Spinal cord (tissue), 10 donors: ENCODE measurements around the gene LCE3A. TPM values are rescaled to one million over a fixed set of nuclear protein-coding genes. Genes with fewer than 3 reads are reported as not detected.
"Not testable (repeated sequence)": the region's sequence is repeated elsewhere in the genome, so short reads cannot be mapped to it uniquely, and the experiment has no call there.

ENCODE experiments used
- DNase-seq, 6 donors: peaks; one replicate each; pipeline versions ENCODE4 v3.0.0 to v3.0.0-alpha.2; 2013 to 2015; ENCODE audit warnings: low spot score in 6 of 6, low read depth in 4 of 6
- H3K27ac ChIP-seq: one replicate; pipeline ENCODE4 v1.5.1; 2013; ENCODE audit warnings: low read depth, low read length, control low read depth
- H3K27me3 ChIP-seq: one replicate; pipeline ENCODE4 v1.6.1; 2013; ENCODE audit warnings: low read length; ENCODE audit not compliant: control insufficient read depth, insufficient read depth
- H3K36me3 ChIP-seq: one replicate; pipeline ENCODE4 v1.6.1; 2013; ENCODE audit warnings: low read length; ENCODE audit not compliant: control insufficient read depth, insufficient read depth
- H3K4me1 ChIP-seq: one replicate; pipeline ENCODE4 v1.6.1; 2013; ENCODE audit warnings: low read length; ENCODE audit not compliant: control insufficient read depth, insufficient read depth
- H3K4me3 ChIP-seq: one replicate; pipeline ENCODE4 v1.5.1; 2013; ENCODE audit warnings: low read depth, low read length, control low read depth
- H3K9me3 ChIP-seq: one replicate; pipeline ENCODE4 v1.6.1; 2013; ENCODE audit warnings: low read length; ENCODE audit not compliant: control insufficient read depth, insufficient read depth
- WGBS: methylation state at CpG from one replicate; pipeline ENCODE4 v1.1.5; 2013; ENCODE audit warnings: missing lambda C conversion rate; ENCODE audit not compliant: insufficient coverage; 5-methylcytosine and 5-hydroxymethylcytosine counted together
- polyA plus RNA-seq, 2 donors: library from polyadenylated mRNA; unstranded; fragments of 120-200 nt; gene quantifications; one replicate each; pipeline ENCODE4 v1.2.1, GENCODE V29; 2013; ENCODE audit not compliant: insufficient read length in 2 of 2
- small RNA-seq: library from RNA; depleted of rRNA; stranded (forward); fragments of <200 nt; gene quantifications from one replicate; pipeline ENCODE3, GENCODE V24; 2014; ENCODE audit warnings: low replicate concordance
- total RNA-seq, 2 donors: library from RNA; depleted of rRNA in 1 of 2; stranded (reverse); fragments of 120-200 nt in 1 of 2; fragments of >200 nt in 1 of 2; gene quantifications; one replicate each; pipeline versions ENCODE4 v1.2.3 to v1.2.4, GENCODE V29; 2013 to 2014
- donor health status: healthy.

Gene LCE3A
- total and polyA plus RNA-seq, 4 donors = not detected

GRCh38 chr1:152582647-152583046 lies 40.3 kb downstream of the LCE3A start:
- no peak overlapping the region for H3K4me3 ChIP-seq
- no peak for DNase-seq
- WGBS = no CpG with 5 or more reads among the region's 1 CpG
- H3K27me3 ChIP-seq = no peaks in the 10 kb centered on the region
- no peak overlapping the region for H3K27ac ChIP-seq
- H3K9me3 ChIP-seq = no peaks in the 10 kb centered on the region
- no peaks in the 10 kb centered on the region for H3K36me3 ChIP-seq
- H3K4me1 ChIP-seq = no peaks in the 10 kb centered on the region

- WGBS = 87% methylated on average over 3 of the region's 4 CpGs
- Histone ChIP-seq H3K4me3 (no peak within 1 kb of the TSS), H3K4me1 (no peaks in the 10 kb centered on the region), H3K27ac (no peak within 1 kb of the TSS), H3K9me3 (no peaks in the 10 kb centered on the region), H3K36me3 (no peaks in the 10 kb centered on the region), H3K27me3 (no peaks in the 10 kb centered on the region)
- no peak for DNase-seq
Measured at GRCh38 chr1:152580433-152580832, 42.5 kb downstream of the LCE3A start, which contains the start of gene LCE3D. TSS of gene LCE3D (minus strand) at chr1:152580516. CDS start at chr1:152579936, 580 bp downstream.

- H3K27me3 ChIP-seq, H3K4me3 ChIP-seq, H3K27ac ChIP-seq, H3K36me3 ChIP-seq, DNase-seq, H3K9me3 ChIP-seq, H3K4me1 ChIP-seq: not testable (repeated sequence)
- 87% methylated on average over 3 of the region's 9 CpGs for WGBS
Measured at GRCh38 chr1:152579526-152579925, 43.4 kb downstream of the LCE3A start.

GRCh38 chr1:152577168-152577567 lies 45.7 kb downstream of the LCE3A start:
- DNase-seq = no peak
- Histone ChIP-seq H3K4me1 (no peaks in the 10 kb centered on the region), H3K36me3 (no peaks in the 10 kb centered on the region), H3K4me3 (no peak overlapping the region), H3K27ac (no peak overlapping the region), H3K9me3 (no peaks in the 10 kb centered on the region), H3K27me3 (no peaks in the 10 kb centered on the region)
- 90% methylated on average over 2 of the region's 2 CpGs for WGBS

Small RNAs within 50 kb of the gene (small RNA-seq; reads per million reads assigned to genes)
- gene LCE3A (not detected), gene LCE3B (not detected)

Other genes with a start within 250 kb of the LCE3A start
- not detected for gene CRNN, start 208.8 kb downstream of the LCE3A start, total RNA-seq
- gene CRNN, start 208.8 kb downstream of the LCE3A start, polyA plus RNA-seq = not detected
- gene LCE5A, start 112.3 kb downstream of the LCE3A start, total RNA-seq = not detected
- gene LCE5A, start 112.3 kb downstream of the LCE3A start, polyA plus RNA-seq = under 1 TPM in 1 of 2 donors, not detected in 1; 0.20 TPM
- not detected for gene CRCT1, start 108.6 kb downstream of the LCE3A start, total RNA-seq
- gene CRCT1, start 108.6 kb downstream of the LCE3A start, polyA plus RNA-seq = not detected
- gene LCE3E, start 56.3 kb downstream of the LCE3A start, total RNA-seq = not detected
- not detected for gene LCE3E, start 56.3 kb downstream of the LCE3A start, polyA plus RNA-seq
- not detected for gene LCE3D, start 42.6 kb downstream of the LCE3A start, total RNA-seq
- not detected for gene LCE3D, start 42.6 kb downstream of the LCE3A start, polyA plus RNA-seq
- not detected for gene LCE3C, start 22.9 kb downstream of the LCE3A start, total RNA-seq
- not detected for gene LCE3C, start 22.9 kb downstream of the LCE3A start, polyA plus RNA-seq
- not detected for gene LCE3B, start 9.3 kb downstream of the LCE3A start, total RNA-seq
- gene LCE3B, start 9.3 kb downstream of the LCE3A start, polyA plus RNA-seq = not detected
- gene LCE2D, start 40.3 kb upstream of the LCE3A start, total RNA-seq = not detected
- not detected for gene LCE2D, start 40.3 kb upstream of the LCE3A start, polyA plus RNA-seq
- not detected for gene LCE2C, start 52.2 kb upstream of the LCE3A start, total RNA-seq
- not detected for gene LCE2C, start 52.2 kb upstream of the LCE3A start, polyA plus RNA-seq
- not detected for gene LCE2B, start 63.0 kb upstream of the LCE3A start, total RNA-seq
- gene LCE2B, start 63.0 kb upstream of the LCE3A start, polyA plus RNA-seq = not detected
- not detected for gene LCE2A, start 75.2 kb upstream of the LCE3A start, total RNA-seq
- not detected for gene LCE2A, start 75.2 kb upstream of the LCE3A start, polyA plus RNA-seq
- gene LCE4A, start 85.1 kb upstream of the LCE3A start, total RNA-seq = not detected
- gene LCE4A, start 85.1 kb upstream of the LCE3A start, polyA plus RNA-seq = not detected
- gene KPRP, start 134.9 kb upstream of the LCE3A start, total RNA-seq = not detected
- gene KPRP, start 134.9 kb upstream of the LCE3A start, polyA plus RNA-seq = not detected
- gene LCE1F, start 152.0 kb upstream of the LCE3A start, total RNA-seq = not detected
- not detected for gene LCE1F, start 152.0 kb upstream of the LCE3A start, polyA plus RNA-seq
- not detected for gene LCE1E, start 163.2 kb upstream of the LCE3A start, total RNA-seq
- not detected for gene LCE1E, start 163.2 kb upstream of the LCE3A start, polyA plus RNA-seq
- not detected for gene LCE1D, start 173.6 kb upstream of the LCE3A start, total RNA-seq
- under 1 TPM in 1 of 2 donors, not detected in 1; 0.39 TPM for gene LCE1D, start 173.6 kb upstream of the LCE3A start, polyA plus RNA-seq
- gene LCE1C, start 183.5 kb upstream of the LCE3A start, total RNA-seq = not detected
- not detected for gene LCE1C, start 183.5 kb upstream of the LCE3A start, polyA plus RNA-seq
- not detected for gene LCE1B, start 188.9 kb upstream of the LCE3A start, total RNA-seq
- not detected for gene LCE1B, start 188.9 kb upstream of the LCE3A start, polyA plus RNA-seq
- not detected for gene LCE1A, start 204.4 kb upstream of the LCE3A start, total RNA-seq
- not detected for gene LCE1A, start 204.4 kb upstream of the LCE3A start, polyA plus RNA-seq
- not detected for gene LCE6A, start 219.8 kb upstream of the LCE3A start, total RNA-seq
- not detected for gene LCE6A, start 219.8 kb upstream of the LCE3A start, polyA plus RNA-seq
- not detected for gene LCE7A, start 236.9 kb upstream of the LCE3A start, total RNA-seq
- gene LCE7A, start 236.9 kb upstream of the LCE3A start, polyA plus RNA-seq = not detected